Tibial artery (tissue), 4 donors: Measurements from ENCODE around the gene AMER2.

Experiments used
- DNase-seq, 2 donors: peaks; one replicate each; pipeline ENCODE4 v3.0.0-alpha.2; 2019
- H3K27ac ChIP-seq, 2 donors: fragments of 200-600 bp; sonication (generic) in 1 of 2; 1 replicate in 1 of 2; 2 replicates in 1 of 2; pipeline ENCODE4 v1.5.1; 2018 to 2019; ENCODE audit warnings: mild to moderate bottlenecking in 1 of 2
- H3K27me3 ChIP-seq, 2 donors: fragments of 200-600 bp; sonication (generic) in 1 of 2; one replicate each; pipeline versions ENCODE4 v1.5.1 to v1.6.0; 2016 to 2019
- H3K36me3 ChIP-seq, 3 donors: fragments of 200-600 bp; sonication (generic) in 2 of 3; one replicate each; pipeline ENCODE4 v1.5.1; 2016 to 2019; ENCODE audit warnings: mild to moderate bottlenecking in 2 of 3
- H3K4me1 ChIP-seq, 4 donors: fragments of 200-600 bp; sonication (generic) in 2 of 4; 1 replicate in 3 of 4; 2 replicates in 1 of 4; pipeline ENCODE4 v1.5.1; 2016 to 2019
- H3K4me3 ChIP-seq, 2 donors: fragments of 200-600 bp; sonication (generic) in 1 of 2; 1 replicate in 1 of 2; 2 replicates in 1 of 2; pipeline ENCODE4 v1.5.1; 2018 to 2019; ENCODE audit warnings: mild to moderate bottlenecking in 2 of 2
- H3K9me3 ChIP-seq, 3 donors: fragments of 200-600 bp; sonication (generic) in 1 of 3; one replicate each; pipeline ENCODE4 v1.5.1; 2016 to 2019
- CTCF ChIP-seq, 2 experiments: fragments of 200-600 bp in 1 of 2; fragments of 450-650 bp in 1 of 2; IDR thresholded peaks; one replicate each; pipeline ENCODE4 v1.5.1; 2017 to 2019; ENCODE audit warnings: antibody characterized with exemption in 2 of 2, mild to moderate bottlenecking in 1 of 2, moderate library complexity in 1 of 2
- intact Hi-C: fragments of 100-400 bp; cut with DNase I; formaldehyde crosslinking; loops from one replicate; pipeline ENCODE4 v1.15.0; 2023; ENCODE audit warnings: low total_unique reads

Gene AMER2

GRCh38 chr13:25171517-25172302, at the start of gene AMER2:
TSS of gene AMER2 (minus strand) at chr13:25172288. CDS start at chr13:25171619, 669 bp downstream.
- H3K9me3 ChIP-seq = no peaks in the 10 kb centered on the region
- peak within 1 kb of the TSS in 1 of 2 donors; percentile 40 for H3K4me3 ChIP-seq
- DNase-seq = no peak
- no peak within 1 kb of the TSS for H3K27ac ChIP-seq
- intact Hi-C loops = no loop called here
- peaks cover 0 to 16% (median 9%) of the 10 kb centered on the region in 4 donors for H3K4me1 ChIP-seq
- H3K27me3 ChIP-seq = peaks cover 0 to 54% of the 10 kb centered on the region in 2 donors
- no peaks in the 10 kb centered on the region for H3K36me3 ChIP-seq
- TF ChIP-seq CTCF (IDR thresholded peaks at IDR 0.05) = no peak

- no peak for DNase-seq
- no peak overlapping the region for H3K27ac ChIP-seq
- TF ChIP-seq CTCF (IDR thresholded peaks at IDR 0.05) = no peak
- no peaks in the 10 kb centered on the region for H3K36me3 ChIP-seq
- no peaks in the 10 kb centered on the region for H3K9me3 ChIP-seq
- H3K4me3 ChIP-seq = no peak overlapping the region
- intact Hi-C loops = no loop called here
- H3K4me1 ChIP-seq = no peaks in the 10 kb centered on the region
- H3K27me3 ChIP-seq = peaks cover 0 to 4% of the 10 kb centered on the region in 2 donors
These were observed 45.9 kb upstream of the AMER2 start for GRCh38 chr13:25218019-25218418.

GRCh38 chr13:25217023-25217885, 45.2 kb upstream of the AMER2 start:
- Histone ChIP-seq H3K27me3 (no peaks in the 10 kb centered on the region), H3K36me3 (no peaks in the 10 kb centered on the region), H3K4me3 (no peak overlapping the region), H3K4me1 (no peaks in the 10 kb centered on the region), H3K9me3 (no peaks in the 10 kb centered on the region), H3K27ac (no peak overlapping the region)
- no peak for DNase-seq
- TF ChIP-seq CTCF (IDR thresholded peaks at IDR 0.05) = no peak
- intact Hi-C loops = no loop called here

- Histone ChIP-seq H3K4me1 (no peaks in the 10 kb centered on the region), H3K9me3 (no peaks in the 10 kb centered on the region), H3K4me3 (no peak overlapping the region), H3K36me3 (no peaks in the 10 kb centered on the region), H3K27me3 (no peaks in the 10 kb centered on the region), H3K27ac (no peak overlapping the region)
- no peak for DNase-seq
- intact Hi-C loops = no loop called here
- no peak for TF ChIP-seq CTCF (IDR thresholded peaks at IDR 0.05)
These were observed 43.1 kb upstream of the AMER2 start for GRCh38 chr13:25215253-25215575.

- no peaks in the 10 kb centered on the region for H3K9me3 ChIP-seq
- H3K36me3 ChIP-seq = no peaks in the 10 kb centered on the region
- peak in 1 of 2 donors; percentile 48 for DNase-seq
- H3K4me3 ChIP-seq = no peak overlapping the region
- intact Hi-C loops = no loop called here
- TF ChIP-seq CTCF (IDR thresholded peaks at IDR 0.05) = no peak
- no peak overlapping the region for H3K27ac ChIP-seq
- H3K27me3 ChIP-seq = no peaks in the 10 kb centered on the region
- no peaks in the 10 kb centered on the region for H3K4me1 ChIP-seq
These were observed 42.6 kb upstream of the AMER2 start for GRCh38 chr13:25214491-25215252.
